Fibroblast of lung (primary cell): ENCODE measurements around the gene BMP6. TPM values are rescaled to one million over a fixed set of nuclear protein-coding genes. Genes with fewer than 3 reads are reported as not detected.
A peak's percentile ranks its signal among the peaks of the same experiment; 100 is the strongest.

Experiments
- DNase-seq, 2 donors: peaks; one replicate each; pipeline versions ENCODE4 v3.0.0 to v3.0.0-alpha.2; 2010; ENCODE audit warnings: low read depth in 2 of 2
- H2AFZ ChIP-seq: 2 replicates; pipeline ENCODE4 v1.5.1; 2012; ENCODE audit warnings: low read length, control low read depth, inconsistent platforms
- H3K27ac ChIP-seq: 2 replicates; pipeline ENCODE4 v1.5.1; 2011; ENCODE audit warnings: low read length, control low read depth; ENCODE audit not compliant: insufficient read depth
- H3K27me3 ChIP-seq: 2 replicates; pipeline ENCODE4 v1.5.1; 2011; ENCODE audit warnings: mild to moderate bottlenecking, low read length; ENCODE audit not compliant: control insufficient read depth, insufficient read depth
- H3K36me3 ChIP-seq: 2 replicates; pipeline ENCODE4 v1.5.1; 2011; ENCODE audit warnings: low read length; ENCODE audit not compliant: control insufficient read depth, insufficient read depth
- H3K4me1 ChIP-seq: 2 replicates; pipeline ENCODE4 v1.5.1; 2011; ENCODE audit warnings: low read length; ENCODE audit not compliant: control insufficient read depth, insufficient read depth; ENCODE audit errors: extremely low read depth
- H3K4me2 ChIP-seq: 2 replicates; pipeline ENCODE4 v1.5.1; 2011; ENCODE audit warnings: low read length, control low read depth; ENCODE audit not compliant: insufficient read depth; ENCODE audit errors: extremely low read depth
- H3K4me3 ChIP-seq, 4 experiments: fragments of 200-600 bp in 1 of 4; sonication (generic) in 1 of 4; replicated peaks in 1 of 4; 2 replicates each; pipeline ENCODE4 v1.5.1; 2011 to 2016; ENCODE audit warnings: low read length in 4 of 4, low read depth in 3 of 4, mild to moderate bottlenecking in 3 of 4, control low read depth in 2 of 4, inconsistent platforms in 1 of 4, mixed read lengths in 1 of 4; ENCODE audit not compliant: insufficient read depth in 1 of 4; ENCODE audit errors: control extremely low read depth in 1 of 4
- H3K79me2 ChIP-seq: 2 replicates; pipeline ENCODE4 v1.5.1; 2012; ENCODE audit warnings: mild to moderate bottlenecking, low read length, inconsistent platforms; ENCODE audit not compliant: control insufficient read depth, insufficient read depth
- H3K9ac ChIP-seq: 2 replicates; pipeline ENCODE4 v1.5.1; 2011; ENCODE audit warnings: mild to moderate bottlenecking, low read length, control low read depth; ENCODE audit not compliant: insufficient read depth
- H3K9me3 ChIP-seq: 2 replicates; pipeline ENCODE4 v1.5.1; 2012; ENCODE audit warnings: low read depth, low read length; ENCODE audit not compliant: control insufficient read depth, insufficient read depth
- H4K20me1 ChIP-seq: 2 replicates; pipeline ENCODE4 v1.5.1; 2011; ENCODE audit warnings: low read length; ENCODE audit not compliant: control insufficient read depth, insufficient read depth; ENCODE audit errors: extremely low read depth
- EZH2 ChIP-seq: IDR thresholded peaks from 2 replicates; pipeline ENCODE4 v1.5.1; 2012; ENCODE audit warnings: low read length, control low read depth, mild to moderate bottlenecking; ENCODE audit errors: missing control alignments
- polyA plus RNA-seq, 2 donors: library from polyadenylated mRNA; depleted of rRNA in 1 of 2; stranded (reverse) in 1 of 2; unstranded in 1 of 2; fragments of >200 nt; gene quantifications; 2 replicates each; pipeline ENCODE4 v1.2.1, GENCODE V29; 2011 to 2012; ENCODE audit warnings: missing spikeins in 1 of 2
- total RNA-seq: library from RNA; depleted of rRNA; stranded (reverse); fragments of >200 nt; gene quantifications from 2 replicates; pipeline ENCODE4 v1.2.1, GENCODE V29; 2014
- TF ChIP-seq, protein P1 (sequence below), 2 donors: IDR thresholded peaks in 1 of 2; conservative IDR thresholded peaks in 1 of 2; 1 replicate in 1 of 2; 2 replicates in 1 of 2; pipeline ENCODE4 v1.5.1; 2011 to 2012; ENCODE audit warnings: low read length in 2 of 2, control low read depth in 1 of 2, inconsistent platforms in 1 of 2, low read depth in 1 of 2, mild to moderate bottlenecking in 1 of 2

Gene BMP6
- total and polyA plus RNA-seq, 2 donors (not counting 1 experiment from before 2014, with no cell fraction given): under 0.01 to 0.20 TPM

DNA sequence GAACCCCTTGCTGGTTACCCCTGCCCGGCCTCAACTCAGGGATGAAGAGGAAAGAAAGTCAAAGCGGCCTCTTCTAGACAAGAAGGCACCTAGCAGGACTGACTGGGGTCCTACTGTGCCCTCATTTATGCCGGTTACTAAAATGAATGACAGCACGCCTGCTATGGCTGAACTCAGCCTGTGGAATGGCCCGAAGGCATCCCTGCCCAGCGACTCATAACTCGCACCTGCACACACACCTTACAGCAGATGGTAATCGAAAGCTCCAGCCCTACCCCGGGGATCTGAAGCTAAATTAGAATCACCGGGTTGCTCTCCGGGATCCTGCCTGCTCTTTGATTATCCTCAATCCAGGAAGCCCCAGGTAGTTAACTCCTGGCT lies 185.4 kb downstream of the BMP6 start:
- Histone ChIP-seq H3K9ac (no peak overlapping the region), H3K4me2 (peak overlapping the region; percentile 94), H4K20me1 (no peaks in the 10 kb centered on the region), H2AFZ (peak overlapping the region; percentile 80), H3K4me1 (peaks cover 4% of the 10 kb centered on the region), H3K27ac (no peak overlapping the region), H3K9me3 (no peaks in the 10 kb centered on the region), H3K79me2 (peaks cover 31% of the 10 kb centered on the region), H3K36me3 (no peaks in the 10 kb centered on the region), H3K27me3 (peaks cover 9% of the 10 kb centered on the region), H3K4me3 (peak overlapping the region; percentile 45 to 69 (median 57))
- no peak for DNase-seq
- TF ChIP-seq EZH2: no peak
- TF ChIP-seq, protein P1, sequence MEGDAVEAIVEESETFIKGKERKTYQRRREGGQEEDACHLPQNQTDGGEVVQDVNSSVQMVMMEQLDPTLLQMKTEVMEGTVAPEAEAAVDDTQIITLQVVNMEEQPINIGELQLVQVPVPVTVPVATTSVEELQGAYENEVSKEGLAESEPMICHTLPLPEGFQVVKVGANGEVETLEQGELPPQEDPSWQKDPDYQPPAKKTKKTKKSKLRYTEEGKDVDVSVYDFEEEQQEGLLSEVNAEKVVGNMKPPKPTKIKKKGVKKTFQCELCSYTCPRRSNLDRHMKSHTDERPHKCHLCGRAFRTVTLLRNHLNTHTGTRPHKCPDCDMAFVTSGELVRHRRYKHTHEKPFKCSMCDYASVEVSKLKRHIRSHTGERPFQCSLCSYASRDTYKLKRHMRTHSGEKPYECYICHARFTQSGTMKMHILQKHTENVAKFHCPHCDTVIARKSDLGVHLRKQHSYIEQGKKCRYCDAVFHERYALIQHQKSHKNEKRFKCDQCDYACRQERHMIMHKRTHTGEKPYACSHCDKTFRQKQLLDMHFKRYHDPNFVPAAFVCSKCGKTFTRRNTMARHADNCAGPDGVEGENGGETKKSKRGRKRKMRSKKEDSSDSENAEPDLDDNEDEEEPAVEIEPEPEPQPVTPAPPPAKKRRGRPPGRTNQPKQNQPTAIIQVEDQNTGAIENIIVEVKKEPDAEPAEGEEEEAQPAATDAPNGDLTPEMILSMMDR (conservative IDR thresholded peaks at IDR 0.05 in 1 of 2, IDR thresholded peaks at IDR 0.05 in 1 of 2; ENCODE audit: low read depth in 1 of 2, low read length in 2 of 2): no peak

DNA sequence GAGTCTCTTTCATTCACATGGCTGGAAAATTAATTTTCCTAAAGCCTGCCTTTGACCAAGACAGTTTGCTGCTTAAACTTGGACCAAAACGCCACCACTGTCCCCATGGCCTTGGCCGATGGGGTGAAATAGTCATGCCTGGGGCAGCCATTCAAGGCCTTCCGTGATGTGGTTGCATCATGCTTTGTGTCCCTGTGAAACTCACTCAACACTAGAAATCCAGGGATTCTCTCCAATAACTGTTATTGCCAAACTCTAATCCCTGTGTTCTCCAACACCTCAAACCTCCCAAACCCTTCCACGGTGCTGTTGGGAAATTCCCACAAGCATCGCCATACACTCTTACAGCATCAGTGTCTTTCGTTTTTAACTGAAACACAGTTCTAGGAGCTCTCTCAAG lies 186.1 kb downstream of the BMP6 start:
- H3K9ac ChIP-seq: no peak overlapping the region
- H3K27me3 ChIP-seq: peaks cover 9% of the 10 kb centered on the region
- H3K9me3 ChIP-seq: no peaks in the 10 kb centered on the region
- no peaks in the 10 kb centered on the region for H4K20me1 ChIP-seq
- H3K4me3 ChIP-seq: no peak overlapping the region
- peaks cover 25% of the 10 kb centered on the region for H3K79me2 ChIP-seq
- no peak for DNase-seq
- peaks cover 4% of the 10 kb centered on the region for H3K4me1 ChIP-seq
- H3K27ac ChIP-seq: no peak overlapping the region
- no peak overlapping the region for H2AFZ ChIP-seq
- no peaks in the 10 kb centered on the region for H3K36me3 ChIP-seq
- no peak for TF ChIP-seq EZH2
- TF ChIP-seq, protein P1 (conservative IDR thresholded peaks at IDR 0.05 in 1 of 2, IDR thresholded peaks at IDR 0.05 in 1 of 2; ENCODE audit: low read depth in 1 of 2, low read length in 2 of 2): no peak
- H3K4me2 ChIP-seq: no peak overlapping the region

DNA sequence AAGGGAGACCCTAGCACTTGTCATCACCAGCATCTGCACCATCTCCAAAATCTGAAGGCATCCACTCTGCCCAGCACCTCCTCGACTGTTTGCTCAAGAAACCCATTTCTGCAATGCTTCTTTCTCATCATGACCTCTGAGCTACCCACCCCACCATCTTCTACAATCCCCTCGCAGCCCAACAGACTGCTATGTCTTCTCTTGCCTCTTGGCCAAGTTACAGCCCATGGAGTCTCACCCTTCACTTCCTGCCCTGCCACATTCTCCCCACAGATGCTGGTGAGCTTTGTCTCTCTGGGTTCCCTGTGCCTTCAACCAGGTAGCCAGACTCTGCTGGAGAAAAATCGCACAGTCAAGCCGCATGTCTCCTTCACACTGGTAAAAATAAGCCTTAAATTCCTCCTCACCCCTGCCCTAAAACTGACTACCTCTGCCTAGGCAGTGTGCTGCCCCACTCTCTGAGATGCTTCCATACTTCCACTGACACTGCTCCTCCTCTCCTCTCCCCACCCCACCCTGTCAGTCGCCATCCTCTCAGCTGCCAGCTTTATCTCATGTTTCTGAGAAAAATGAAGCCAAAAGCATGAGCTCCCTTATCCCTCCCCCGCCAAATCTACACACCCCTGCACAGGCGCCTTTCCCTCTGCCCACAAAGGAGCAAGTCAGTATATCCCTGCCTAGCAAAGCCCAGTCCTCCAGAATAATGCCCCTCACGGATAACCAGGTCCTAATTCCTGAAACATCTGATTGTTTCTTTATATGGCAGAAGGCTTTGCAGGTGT lies 187.0 kb downstream of the BMP6 start:
- Histone ChIP-seq H4K20me1 (no peaks in the 10 kb centered on the region), H3K9me3 (no peaks in the 10 kb centered on the region), H3K4me3 (no peak overlapping the region), H3K9ac (no peak overlapping the region), H3K36me3 (no peaks in the 10 kb centered on the region), H3K79me2 (peaks cover 17% of the 10 kb centered on the region), H2AFZ (no peak overlapping the region), H3K4me1 (peaks cover 4% of the 10 kb centered on the region), H3K27me3 (peaks cover 9% of the 10 kb centered on the region), H3K27ac (no peak overlapping the region), H3K4me2 (no peak overlapping the region)
- DNase-seq: no peak
- no peak for TF ChIP-seq EZH2
- TF ChIP-seq, protein P1 (conservative IDR thresholded peaks at IDR 0.05 in 1 of 2, IDR thresholded peaks at IDR 0.05 in 1 of 2; ENCODE audit: low read depth in 1 of 2, low read length in 2 of 2): no peak
